ENCODE measurements around the gene ZRANB3.

- no peak for TF ChIP-seq POLR2A (IDR thresholded peaks at IDR 0.05; ENCODE audit: low read length)
- no peak for TF ChIP-seq GATA1 (IDR thresholded peaks at IDR 0.05; ENCODE audit: low read depth, low read length)
Observed at GRCh38 chr2:135555311-135555710, 24.3 kb upstream of the ZRANB3 start.
